Activated effector memory CD4-positive, alpha-beta T cell treated with Interleukin-2 at 50 U/mL for 16 hours (primary cell): ENCODE data around the gene ABCC6.
"Not testable (repeated sequence)": the region's sequence is repeated elsewhere in the genome, so short reads cannot be mapped to it uniquely, and the experiment has no call there.

Experiments used
- DNase-seq: peaks from one replicate; pipeline ENCODE4 v3.0.0-alpha.2; 2020

The ABCC6 gene

DNA sequence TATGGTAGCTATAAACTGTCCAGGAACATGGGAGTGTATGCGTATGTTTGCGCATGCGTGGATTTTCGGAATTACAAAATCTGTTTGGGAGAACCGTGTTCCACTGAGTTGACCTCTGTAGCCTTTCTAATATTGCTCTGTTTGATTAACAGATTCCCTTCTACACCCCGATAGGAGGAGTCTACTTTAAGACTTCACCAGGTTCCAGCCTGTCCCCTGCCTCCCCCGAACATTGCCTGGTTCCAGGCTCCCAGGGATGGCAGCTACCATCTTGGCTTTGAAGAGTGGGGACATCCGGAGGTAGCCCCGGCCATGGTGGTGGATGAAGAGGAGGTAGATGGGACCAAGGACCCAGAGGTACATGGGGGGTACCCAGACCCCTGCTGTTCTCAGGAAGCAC lies 1.9 kb downstream of the ABCC6 start:
- not testable (repeated sequence) for DNase-seq

DNA sequence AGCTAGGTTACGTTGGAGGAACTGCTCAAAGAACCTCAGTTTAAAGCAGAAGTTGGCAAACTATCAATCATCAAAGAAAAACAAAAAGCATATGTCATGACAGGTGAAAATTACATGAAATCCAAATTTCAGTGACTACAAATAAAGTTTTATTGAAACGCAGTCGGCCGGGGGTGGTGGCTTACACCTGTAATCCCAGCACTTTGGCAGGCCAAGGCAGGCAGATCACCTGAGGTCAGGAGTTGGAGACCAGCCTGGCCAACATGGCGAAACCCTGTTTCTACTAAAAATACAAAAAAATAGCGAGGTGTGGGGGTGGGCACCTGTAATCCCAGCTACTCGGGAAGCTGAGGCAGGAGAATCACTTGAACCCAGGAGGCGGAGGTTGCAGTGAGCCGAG lies 2.8 kb downstream of the ABCC6 start:
- DNase-seq: not testable (repeated sequence)

DNA sequence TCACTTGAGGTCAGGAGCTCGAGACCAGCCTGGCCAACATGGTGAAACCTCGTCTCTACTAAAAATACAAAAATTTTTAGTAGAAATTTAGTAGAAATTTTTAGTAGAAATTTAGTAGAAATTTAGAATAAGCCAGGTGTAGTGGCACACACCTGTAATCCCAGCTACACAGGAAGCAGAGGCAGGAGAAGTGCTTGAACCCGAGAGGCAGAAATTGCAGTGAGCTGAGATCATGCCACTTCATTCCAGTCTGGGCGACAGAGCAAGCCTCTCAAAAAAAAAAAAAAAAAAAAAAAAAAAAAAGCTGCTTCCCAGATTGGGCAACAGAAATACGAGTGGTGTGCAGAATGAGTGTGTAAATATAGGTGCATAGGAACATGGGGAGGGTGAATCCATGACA lies 4.5 kb downstream of the ABCC6 start:
- not testable (repeated sequence) for DNase-seq

DNA sequence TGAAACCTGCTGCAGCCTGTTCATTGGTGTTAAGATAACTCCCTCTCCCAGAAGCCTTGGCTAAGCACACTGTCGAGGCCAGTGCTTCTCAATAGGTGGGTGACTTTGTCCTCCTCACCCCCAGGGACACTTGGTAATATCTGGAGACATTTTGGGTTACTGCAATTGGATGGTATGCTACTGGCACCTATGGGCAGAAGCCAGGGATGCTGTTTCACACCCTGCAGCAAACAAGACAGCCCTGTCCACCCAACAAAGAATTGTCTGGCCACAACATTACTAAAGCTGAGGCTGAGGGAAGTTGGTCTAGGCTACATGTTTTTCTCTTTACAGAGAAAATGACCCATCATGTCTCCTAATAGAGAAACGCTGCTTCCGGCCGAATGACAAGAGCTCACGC lies 4.9 kb downstream of the ABCC6 start:
- not testable (repeated sequence) for DNase-seq

DNA sequence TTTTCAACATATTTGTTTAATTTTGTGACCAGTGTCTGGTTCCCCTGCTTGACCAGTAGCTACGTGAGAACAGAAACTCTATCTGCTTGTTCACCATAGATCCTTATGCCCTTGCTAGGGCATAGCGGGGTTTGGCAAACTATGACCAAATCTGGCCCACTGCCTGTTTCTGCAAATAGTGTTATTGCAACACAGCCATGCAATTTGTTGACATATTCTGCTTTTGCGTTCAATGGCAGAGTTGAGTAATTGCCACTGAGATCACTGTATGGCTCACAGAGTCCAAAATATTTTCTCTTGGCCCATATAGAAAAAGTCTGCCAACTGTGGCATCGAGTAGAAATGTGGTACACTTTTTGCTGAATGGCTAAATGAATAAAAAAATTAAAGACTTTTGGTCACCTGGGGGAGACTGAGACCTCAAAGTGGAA lies 9.4 kb downstream of the ABCC6 start:
- DNase-seq: not testable (repeated sequence)

DNA sequence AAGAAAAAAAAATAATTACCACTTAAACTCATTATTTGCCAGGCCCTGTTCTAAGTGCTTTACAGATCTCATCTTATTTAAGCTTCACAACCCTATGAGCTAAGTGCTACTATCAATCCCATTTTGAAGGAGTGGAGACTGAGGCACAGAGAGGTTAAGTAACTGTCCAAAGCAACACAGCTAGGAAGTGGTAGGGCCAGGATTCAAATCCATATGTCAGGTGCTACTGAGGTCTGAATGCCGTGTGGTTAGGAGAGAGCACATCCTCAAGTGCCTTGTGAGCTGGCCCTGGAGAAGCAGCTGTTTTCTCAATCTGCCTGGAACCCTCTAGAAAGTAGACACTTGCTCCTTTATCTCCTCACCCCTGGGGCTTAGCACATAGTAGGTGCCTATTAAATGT lies 11.9 kb downstream of the ABCC6 start:
- not testable (repeated sequence) for DNase-seq

DNA sequence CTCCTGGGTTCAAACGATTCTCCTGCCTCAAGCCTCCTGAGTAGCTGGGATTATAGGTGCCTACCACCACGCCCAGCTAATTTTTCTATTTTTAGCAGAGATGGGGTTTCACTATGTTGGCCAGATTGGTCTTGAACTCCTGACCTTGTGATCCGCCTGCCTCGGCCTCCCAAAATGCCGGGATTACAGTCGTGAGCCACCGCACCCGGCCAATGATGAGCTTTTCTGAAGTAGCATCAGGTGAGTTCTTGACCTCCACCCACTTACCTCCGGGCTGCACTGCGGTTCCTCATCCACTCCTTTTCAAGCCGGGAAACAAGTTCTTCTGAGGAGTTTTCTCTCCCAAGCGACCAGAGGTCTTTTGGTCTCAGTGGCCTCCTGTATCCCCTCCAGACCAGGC lies 14.8 kb downstream of the ABCC6 start:
- not testable (repeated sequence) for DNase-seq

DNA sequence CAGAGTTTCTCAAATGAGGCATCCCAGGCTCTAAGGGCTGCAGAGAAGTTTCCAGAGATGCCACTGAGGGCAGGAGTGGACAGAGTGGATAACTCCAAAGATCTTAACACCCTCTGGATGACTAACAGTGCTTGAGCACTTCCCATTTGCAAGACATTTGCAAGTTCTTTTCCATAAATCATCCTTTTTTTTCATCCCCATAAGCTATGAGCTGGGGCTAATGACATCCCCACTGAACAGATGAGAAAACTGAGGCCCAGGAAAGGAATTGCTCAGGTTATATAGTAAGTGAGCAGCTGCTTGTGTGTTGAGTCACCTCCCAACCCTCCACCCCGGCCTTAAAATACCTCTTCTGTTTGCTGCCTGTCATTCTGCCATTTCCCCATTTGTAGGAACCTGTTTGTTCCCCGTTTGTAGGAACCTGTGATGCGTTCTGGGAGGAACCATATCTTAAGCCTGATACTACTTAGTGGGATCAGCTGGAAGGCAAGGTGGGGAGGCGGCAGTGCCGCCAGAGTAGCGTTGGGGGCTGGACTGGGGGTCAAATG lies 15.4 kb downstream of the ABCC6 start:
- not testable (repeated sequence) for DNase-seq

DNA sequence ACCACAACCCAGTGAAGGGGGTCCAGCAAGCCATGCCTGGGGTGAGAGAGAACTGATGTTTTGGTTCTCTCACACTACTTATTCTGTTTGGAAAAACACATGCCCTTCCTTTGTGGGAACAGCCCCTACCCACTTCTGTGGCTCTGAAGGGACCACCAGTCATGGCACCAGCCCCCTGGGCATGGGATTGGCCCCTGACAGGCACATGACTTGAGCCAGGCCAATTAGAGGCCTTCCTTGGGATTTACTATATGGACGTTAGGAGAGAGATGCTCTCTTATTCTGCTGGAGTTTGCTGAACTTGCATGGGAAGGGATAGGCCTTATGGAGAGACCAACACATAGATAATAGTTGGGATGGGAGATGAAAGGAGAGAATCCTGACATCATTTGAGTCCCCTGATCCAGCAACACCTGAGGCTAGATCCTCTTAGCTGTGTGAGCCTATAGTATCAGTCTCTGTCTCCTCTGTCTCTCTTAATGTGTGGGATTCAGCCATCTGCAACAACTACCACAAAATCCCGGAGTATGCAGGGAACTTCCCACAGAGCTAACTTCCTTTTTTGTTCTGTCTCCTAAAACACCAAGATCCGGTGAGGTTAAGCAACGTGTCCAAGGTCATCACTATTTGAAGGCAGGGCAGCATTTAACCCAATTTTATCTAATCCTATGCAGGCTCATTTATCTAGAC lies 16.1 kb downstream of the ABCC6 start:
- DNase-seq: not testable (repeated sequence)

DNA sequence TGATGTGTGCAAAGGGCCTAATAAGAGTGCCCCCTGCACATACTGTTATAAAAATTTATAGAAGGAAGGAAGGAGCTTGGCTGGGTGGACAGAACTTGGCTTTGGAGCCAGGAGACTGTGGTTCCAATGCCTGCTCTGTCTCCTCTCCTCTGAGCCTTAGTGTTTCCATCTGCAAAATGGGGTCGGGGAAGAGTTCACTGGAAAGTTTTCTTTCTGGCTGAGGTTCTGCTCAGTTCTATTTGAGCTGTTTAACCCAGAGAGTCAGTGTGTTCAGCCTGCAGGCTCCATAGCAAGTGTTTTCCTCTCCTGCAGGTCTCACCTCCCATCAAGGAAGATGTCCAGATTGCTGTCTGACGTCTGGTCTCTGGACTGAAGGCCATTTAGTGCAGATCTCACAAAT lies 17.4 kb downstream of the ABCC6 start:
- not testable (repeated sequence) for DNase-seq

DNA sequence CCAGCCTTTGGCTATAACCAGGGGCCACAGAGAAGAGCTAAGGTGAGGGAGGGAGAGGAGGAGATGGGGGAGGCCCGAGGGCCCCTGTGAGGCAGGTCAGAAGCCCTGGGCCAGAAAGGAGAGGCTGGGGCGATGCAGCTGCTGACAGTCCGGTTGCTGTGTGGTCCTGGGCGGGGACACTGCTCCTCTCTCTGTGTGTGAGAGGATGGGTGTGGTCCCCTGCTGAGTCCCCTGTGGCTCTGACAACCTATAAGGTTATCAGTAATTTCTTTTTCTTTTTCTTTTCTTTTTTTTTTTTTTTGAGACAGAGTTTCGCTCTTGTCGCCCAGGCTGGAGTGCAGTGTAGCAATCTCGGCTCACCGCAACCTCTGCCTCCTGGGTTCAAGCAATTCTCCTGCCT lies 18.7 kb downstream of the ABCC6 start:
- not testable (repeated sequence) for DNase-seq

DNA sequence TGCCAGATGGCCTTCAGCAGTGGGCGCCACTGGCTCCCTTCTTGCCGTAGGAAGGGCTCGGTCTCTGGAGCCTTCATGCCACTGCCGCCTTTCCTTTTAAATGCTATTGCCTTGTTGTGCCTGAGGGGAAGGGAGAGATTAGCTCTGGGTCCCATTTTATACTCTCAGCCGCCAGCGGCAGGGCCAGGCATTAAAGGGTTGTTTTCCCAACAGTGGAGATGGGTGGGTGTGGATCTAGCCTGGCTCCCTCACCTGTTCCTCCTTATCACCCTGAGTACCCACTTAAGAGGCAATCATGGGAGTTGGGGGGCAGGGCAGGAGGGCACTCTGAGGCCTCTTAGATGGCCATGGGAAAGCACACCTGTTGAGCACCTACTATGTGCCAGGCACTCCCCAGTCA lies 19.8 kb downstream of the ABCC6 start:
- DNase-seq: not testable (repeated sequence)

DNA sequence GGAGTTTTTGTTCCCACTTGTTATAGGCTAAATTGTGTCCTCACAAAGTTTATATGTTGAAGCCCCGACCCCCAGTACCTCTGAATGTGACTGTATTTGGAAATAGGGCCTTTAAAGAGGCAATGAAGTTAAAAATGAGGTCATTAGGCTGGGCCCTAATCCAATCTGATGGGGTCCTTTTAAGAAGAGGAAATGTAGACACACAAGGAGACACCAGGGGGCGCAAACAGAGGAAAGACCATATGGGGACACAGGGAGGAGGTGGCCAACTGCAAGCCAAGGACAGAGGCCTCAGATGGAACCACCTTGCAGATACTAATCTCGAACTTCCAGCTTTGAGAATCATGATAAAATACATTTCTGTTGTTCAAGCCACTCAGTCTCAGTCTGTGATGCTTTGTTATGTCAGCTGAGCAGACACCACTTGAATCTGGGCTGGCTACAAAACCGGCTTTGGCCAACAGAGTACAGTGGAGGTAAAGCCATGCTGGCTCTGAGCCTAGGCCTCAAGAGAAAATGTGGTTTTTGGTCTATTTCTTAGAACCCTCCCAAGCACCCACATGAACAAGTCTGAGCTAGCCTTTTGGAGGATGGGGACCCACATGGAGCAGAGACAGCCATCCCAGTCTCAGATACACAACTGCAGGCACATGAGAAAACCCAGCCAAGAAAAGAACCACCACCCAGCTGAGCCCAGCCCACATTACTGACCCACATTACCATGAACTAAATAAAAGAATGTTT lies 20.7 kb downstream of the ABCC6 start:
- not testable (repeated sequence) for DNase-seq

DNA sequence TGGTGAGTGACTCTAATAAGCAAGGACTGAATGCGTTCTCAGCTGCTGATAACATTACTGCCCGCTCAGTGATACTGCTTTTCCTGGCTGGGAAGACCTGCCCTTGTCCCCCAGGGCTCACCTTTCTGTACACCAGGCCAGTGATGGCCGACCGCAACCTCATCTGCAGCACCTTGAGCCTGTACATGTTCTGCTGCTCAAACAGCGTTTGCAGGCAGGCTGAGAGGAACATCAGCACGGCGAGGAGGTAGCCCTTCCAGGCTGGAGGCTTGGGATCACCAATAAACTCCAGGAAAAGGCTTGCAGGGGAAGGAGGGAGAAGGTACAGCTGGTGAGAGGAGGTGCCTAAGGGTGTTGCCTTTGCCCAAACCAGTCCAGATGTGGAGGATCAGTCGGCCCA lies 21.4 kb downstream of the ABCC6 start:
- DNase-seq: not testable (repeated sequence)

DNA sequence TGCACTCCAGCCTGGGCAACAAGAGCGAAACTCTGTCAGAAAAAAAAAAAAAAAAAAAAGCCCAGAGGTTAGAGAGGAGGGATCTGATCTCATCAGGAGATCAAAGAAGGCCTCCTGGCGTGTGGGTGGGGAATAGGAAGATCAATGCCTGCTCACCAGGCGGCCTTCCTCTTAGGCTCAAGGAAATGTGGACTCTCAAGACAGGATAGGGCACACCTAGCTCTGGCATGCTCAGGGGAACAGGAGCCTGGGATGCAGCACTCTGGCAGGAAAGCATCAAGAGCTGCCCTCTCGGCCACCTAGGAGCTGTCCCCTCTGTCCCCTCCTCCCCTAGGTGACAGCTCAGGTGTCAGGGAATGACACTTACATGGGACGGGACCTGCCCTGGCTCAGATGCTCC lies 22.9 kb downstream of the ABCC6 start:
- DNase-seq: not testable (repeated sequence)

DNA sequence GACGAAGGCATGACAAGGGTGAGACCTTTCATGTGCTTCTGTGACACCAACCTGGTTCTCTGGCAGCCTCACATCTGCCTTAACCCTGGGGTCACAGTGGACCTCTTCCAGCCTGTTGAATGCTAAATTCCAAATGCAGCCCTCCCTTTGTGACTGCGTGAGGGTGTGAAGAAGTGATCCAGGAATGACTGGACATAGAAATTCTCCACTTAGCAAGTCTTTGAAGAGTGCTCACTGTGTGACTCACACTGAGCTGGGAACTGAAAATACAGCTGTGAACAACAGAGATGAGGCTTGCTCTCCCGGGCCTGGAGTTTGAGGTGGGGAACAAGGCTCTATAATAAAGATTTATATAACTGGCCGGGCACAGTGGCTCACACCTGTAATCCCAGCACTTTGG lies 23.9 kb downstream of the ABCC6 start:
- not testable (repeated sequence) for DNase-seq

DNA sequence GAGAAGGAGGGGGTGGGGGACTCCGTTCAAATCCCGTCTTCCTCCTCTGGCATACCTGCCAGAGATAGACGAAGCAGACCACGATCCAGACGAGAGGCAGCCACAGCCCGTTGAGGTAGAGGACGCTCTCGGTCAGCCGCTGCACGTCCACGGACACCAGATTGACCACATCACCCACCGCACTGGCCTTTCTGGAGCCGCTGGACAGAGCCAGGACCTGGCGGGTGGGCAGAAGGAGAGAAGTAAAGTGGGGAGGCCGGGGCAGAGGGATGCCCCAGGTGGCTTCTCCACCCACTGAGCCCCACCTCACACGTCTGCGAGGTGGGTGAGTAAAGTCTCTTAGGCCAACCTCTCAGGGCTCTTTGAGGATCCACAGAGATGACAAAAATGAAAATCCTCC lies 25.3 kb downstream of the ABCC6 start:
- DNase-seq: no peak

DNA sequence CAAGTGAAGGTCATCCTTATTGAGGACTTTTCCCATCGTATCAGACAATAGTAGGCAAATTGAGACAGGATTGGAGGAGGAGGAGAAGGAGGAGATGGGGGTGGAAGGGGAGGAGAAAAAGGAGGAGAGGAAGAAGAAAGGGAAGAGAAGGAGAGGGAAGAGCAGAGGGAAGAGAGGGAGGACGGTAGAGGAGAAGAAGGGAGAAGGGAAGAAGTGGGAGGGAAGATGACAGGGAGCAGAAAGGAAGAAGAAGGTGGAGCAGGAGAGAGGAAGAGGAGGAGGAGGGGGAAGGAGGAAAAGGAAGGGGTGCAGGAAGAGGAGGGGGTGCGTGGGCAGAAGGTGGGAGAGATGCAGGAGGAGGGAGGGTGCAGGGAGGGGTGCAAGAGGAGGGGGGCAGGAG lies 26.0 kb downstream of the ABCC6 start:
- DNase-seq: no peak

DNA sequence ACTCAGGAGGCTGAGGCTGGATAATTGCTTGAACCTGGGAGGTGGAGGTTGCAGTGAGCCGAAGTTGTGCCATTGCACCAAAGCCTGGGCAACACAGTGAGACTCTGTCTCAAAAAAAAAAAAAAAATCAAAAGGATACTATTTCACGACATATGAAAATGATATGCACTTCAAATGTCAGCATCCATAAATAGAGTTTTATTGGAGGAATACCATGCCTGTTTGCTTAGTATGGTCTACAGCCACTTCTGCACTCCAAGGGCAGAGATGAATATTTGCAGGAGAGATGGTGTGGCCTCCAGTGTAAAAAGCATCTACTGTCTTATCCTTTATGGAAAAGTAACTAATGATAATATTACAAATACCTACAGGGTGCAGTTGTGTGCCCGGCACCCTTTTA lies 27.2 kb downstream of the ABCC6 start:
- DNase-seq: no peak

DNA sequence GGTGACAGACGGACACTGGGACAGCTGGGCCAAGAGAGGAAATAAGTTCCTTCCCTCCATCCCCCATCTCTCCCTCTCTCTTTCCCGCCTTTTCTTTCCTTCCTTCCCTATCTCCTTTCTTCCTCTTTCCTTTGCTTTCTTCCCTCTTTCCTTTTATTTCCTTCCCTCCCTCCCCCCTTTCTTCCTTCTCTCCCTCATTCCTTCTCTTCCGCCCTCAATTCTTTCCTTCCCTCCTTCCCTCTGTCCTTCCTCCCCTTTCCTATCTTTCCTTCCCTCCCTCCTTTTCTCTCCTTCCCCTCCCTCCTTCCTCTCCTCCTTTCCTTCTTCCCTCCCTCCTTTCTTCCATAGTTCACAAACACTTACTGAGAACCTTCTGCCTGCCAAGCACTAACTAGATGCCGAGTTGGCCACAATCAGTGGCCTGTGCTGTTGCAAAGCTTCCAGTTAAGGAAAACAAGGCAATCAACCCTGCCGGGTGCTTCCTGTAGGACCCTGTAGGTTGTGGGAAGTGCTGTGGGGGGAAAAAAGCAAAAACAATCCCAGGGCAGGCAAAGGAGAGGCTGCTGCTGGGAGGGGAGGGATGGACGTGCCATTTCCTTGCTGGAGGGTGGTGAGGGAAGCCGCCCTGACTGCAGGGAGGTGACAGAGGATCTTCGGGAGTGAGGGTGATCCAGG lies 31.7 kb downstream of the ABCC6 start:
- DNase-seq: no peak

DNA sequence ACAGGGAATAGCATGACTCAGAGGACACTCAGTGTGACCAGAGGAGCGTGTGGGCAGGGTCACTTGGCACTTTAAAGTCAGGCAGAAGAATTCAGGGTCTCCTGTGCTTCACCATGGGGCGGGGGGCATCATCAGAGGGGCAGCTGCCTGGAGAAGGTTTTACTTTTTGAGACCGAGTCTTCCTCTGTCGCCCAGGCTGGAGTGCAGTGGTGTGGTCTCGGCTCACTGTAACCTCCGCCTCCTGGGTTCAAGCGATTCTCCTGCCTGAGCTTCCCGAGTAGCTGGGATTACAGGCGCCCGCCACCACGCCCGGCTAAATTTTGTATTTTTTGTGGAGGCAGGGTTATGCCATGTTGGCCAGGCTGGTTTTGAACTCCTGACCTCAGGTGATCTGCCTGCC lies 32.3 kb downstream of the ABCC6 start:
- not testable (repeated sequence) for DNase-seq

DNA sequence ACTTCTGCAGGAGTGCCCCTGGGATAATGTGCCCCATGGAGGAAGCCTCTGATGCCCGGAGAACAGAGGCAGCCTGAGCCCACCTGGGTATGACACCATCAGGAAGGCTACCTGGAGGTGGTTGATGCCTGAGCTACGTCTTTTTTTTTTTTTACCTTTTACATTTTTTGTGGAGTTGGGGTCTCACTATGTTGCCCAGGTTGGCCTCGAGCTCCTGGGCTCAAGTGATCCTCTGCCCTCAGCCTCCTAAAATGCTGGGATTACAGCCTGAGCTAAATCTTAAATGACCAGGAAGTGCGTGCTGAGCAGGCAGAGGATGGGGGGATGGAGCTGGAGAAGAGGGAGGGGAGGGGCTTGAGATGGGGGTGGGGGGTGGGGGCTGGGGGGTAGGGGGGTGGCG lies 32.7 kb downstream of the ABCC6 start:
- DNase-seq: no peak

DNA sequence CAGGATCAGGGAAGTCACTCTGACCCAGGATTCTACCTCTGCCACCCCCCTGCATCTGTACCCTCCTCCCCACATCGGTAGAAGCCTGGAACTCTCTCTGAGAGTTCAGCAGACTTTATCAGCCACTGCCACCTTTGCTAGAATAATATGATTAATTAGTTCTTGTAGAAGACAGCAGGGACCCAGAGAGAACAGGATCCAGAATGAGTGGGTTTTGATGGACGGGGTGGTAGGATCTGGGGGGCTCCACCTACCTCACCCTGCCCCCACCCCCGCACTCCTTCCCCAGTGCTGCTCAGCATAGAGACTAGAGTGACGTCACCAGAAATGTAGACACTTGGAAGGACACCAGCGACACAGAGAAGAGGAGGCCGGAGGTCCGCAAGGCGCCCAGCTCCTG lies 33.5 kb downstream of the ABCC6 start:
- no peak for DNase-seq

DNA sequence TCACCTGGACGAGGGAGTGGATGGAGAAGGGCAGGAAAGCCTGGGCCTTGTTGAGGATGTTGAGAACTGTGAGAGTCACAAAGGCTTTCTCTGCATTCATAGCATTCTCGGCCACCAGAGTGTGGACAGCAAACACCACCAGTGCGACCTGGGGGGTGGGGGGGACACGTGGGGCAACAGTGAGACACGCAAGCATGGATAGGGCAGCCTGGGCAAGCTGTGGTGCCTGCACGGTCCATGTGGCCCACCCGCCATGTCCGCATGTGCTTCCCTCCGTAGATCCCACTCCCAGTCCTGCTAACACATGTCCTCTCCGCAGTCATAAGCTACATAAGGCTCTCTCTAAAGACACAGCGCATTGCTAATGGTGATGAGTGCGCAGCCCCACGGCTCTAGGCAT lies 34.5 kb downstream of the ABCC6 start:
- no peak for DNase-seq
